ENCODE measurements around the gene GRIN2A.

GRCh38 chr16:10150906-10151305 lies 31.3 kb downstream of the GRIN2A start:
- TF ChIP-seq POLR2AphosphoS5 (IDR thresholded peaks at IDR 0.05; ENCODE audit: low read depth, low read length) = no peak
- no peak for TF ChIP-seq POLR2A (IDR thresholded peaks at IDR 0.05; ENCODE audit: low read depth, low read length)
